Measurements from ENCODE around the gene MKS1.

Gene MKS1

DNA sequence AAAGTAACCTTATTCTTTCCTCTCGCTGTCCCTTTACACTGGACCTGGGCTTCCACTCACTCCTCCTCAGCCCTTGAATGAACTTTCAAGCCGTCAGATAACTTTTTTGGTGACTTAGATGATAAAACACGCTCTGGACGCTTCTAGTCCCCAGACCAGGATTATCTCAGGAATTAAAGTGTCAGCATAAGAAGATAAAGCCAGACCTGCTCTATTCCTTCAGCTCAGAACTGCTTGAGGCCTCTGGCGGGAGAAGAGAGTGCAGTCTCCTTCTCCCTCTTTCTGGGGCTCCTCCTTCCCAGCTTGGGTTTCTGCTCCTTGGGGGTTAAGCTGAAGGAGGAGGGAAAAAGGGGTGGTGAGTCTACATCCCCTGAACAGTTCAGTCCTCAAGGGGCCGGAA, 25.9 kb upstream of the MKS1 start:
- DNase-seq: no peak

DNA sequence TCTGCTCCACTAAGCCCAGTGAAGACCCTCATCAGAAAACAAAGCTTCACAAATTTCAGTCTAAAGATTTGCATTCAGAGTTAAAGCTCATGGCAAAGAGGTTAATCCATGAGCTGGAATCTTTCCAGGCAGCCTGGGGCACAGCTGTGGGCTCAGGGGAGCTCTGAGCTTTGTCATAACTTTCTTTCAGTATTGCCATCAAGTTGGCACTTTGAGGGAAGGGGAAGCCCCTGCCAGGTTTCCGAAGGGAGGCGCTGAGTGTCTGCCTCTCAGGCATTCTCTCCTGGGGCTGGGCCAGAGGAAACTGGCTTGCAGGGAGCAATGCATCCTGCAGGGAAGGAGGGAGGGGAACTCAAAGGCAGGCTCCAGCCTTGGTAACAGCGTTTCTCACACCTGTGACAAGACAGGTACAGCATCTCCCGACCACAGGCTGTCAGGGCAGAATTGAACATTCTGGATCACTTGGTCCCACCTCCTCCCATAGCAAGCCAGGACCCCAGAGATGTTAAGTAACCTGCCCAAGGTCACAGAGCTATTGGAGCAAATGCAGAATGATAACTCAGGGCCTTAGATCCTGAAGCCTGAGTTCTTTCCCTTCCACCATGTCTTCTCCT, 23.2 kb upstream of the MKS1 start:
- no peak for DNase-seq

DNA sequence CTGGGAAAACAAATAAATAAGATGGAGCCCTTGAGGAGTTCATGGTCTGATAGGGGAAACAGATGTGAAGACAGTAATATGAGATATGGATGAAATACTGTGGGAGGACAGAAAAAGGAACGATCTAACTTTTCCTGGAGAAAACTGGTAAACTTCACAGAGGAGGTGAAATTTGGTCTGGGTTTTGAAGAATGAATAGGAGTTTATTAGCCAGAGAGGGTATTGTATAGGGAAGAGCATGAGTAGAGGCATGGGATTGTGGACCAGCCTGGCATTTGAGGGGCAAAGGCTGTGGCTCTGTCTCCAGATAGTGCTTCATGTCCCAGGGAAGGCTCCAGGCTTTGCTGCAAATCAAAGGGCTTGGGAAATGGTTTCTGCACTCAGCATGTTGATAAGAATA, 20.9 kb upstream of the MKS1 start:
- no peak for DNase-seq

DNA sequence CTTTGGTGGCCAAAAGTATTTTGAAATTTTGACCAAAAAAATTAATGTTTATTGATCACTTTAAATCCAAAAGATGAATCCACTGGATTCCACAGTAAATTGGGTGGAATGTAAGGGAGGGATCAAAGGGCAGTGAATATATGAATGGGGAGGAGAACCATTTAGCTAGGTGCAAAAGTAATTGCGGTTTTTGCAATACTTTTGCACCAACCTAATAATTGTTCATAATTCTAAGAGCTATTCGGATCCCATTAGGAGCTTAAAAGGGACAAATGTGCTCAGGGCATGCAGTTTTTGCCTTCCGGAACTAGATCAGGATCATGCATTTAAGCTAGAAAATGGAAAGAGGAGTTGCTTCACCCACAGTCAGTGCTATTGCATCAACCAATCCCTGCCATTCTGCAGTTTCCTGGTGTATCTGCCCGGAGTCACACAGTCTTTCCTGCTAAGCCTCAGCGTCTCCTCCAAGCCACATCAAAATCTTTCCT, 19.1 kb upstream of the MKS1 start, which contains the start of gene LPO:
Gene LPO (plus strand): TSS at position 438 of the 488 bp plus-strand sequence. CDS start 4,396 bp downstream, outside the sequence.
- DNase-seq: no peak

DNA sequence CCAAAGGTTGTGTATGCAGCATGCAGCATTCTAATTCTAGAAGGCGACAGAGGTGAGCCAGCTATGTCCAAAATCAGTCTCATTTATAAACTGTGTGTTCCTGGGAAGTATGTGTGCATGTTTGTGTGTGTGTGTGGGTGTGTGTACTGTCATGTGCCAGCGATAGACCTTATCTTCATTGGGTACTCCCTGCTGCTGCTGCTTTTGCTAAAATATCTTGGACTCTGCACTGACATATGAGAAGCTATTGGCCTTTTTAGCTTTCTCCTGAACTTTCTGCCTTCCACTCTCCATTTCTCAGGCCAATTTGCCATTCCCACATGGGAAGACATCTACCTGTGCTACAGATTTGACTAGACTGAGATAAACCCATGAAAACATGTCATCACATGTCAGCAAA, 17.3 kb upstream of the MKS1 start:
- no peak for DNase-seq

DNA sequence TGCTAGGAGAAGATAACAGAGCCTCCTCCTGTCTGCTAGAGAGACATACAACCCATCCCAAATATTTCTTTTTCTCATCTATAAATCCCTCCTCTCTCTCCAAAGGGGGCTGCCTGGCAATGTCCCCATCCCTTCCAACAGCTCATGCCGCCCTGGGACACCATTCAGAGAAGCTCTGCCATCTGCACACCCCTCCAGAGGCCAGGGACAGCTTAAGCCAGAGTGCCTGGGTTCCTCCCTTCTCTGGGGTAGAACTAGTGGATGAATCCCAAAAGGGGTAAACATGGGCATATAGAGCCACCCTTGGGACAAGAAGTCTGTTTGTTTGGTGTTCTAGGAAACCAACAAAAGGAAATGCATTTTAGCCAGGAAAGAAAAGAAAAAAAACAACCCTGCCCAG, 16.8 kb upstream of the MKS1 start:
- no peak for DNase-seq

DNA sequence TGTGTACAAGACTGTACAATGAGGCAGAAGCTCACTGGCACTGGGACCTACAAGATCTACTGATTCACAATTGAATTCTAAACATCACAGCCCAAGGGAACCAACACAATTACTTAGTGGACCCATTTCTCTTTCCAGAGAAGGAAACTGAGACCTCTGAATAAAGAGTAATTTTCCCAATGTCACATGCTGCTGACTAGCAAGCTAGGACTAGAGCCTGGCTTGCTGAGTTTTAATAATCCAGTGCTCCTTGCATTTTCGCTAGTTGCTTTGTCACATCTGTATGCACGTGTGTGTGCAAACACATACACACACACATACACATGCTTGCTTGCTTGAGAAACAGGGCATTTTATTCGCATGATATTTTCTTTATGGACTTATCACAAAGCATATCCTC, 15.5 kb upstream of the MKS1 start:
- DNase-seq: no peak

DNA sequence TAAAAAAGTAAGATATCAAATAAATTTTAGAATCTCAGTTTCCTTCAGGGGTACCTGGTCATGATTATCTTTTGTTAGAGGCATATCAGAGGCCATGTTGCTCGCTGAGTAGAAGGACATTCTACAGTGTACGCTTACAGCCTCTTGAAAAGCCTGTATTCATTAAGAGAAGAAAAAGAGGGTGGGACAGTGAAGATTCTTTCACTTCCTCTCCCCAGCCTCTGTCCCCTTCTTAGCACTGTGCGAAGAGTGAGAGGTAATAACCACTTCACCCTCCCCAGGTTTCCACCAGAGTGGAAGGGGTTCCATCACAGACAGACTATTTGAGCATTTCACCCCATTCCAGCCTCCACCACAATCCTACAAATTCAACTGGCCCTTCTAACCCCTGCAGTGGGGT, 14.5 kb upstream of the MKS1 start:
- DNase-seq: no peak

DNA sequence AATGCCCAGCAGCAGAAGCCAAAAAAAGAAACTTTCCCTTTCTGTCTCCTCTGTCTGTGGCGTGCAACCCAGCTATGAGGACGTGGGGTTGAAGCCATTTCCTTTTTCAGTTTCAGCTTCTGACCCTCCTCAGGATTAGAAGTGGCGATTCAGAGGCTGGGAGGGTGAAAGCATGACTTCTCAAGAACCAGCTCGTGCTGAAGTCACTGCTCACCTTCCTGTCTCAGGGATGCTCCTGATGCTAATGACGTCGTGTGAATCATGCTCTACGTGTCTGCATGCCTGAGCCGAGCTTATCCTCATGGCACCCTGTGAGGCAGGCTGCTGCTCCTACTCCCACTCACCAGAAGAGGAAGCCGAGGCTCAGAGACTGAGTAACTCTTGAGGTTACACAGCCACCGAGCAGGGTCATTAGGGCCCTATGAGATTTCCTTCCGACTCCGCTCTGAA, 13.7 kb upstream of the MKS1 start:
- no peak for DNase-seq

DNA sequence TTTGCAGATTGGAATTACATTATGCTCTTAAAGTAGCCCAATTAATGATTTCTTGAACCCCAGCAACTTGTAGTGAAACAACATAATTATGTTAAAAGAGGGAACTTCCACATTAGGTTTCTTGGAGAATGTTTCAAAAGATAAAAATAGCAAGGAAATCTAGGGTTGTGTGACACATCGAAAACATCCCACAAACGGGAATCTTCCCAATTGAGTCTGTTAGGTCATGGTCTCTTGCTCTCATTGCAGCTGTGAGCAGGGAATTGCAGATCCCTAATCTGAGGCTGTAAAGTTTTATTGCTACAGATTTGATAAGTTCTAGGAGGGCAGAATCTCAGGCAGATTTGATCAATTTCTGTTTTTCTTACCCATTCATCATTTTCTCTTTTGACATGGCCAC, 12.6 kb upstream of the MKS1 start:
- no peak for DNase-seq

DNA sequence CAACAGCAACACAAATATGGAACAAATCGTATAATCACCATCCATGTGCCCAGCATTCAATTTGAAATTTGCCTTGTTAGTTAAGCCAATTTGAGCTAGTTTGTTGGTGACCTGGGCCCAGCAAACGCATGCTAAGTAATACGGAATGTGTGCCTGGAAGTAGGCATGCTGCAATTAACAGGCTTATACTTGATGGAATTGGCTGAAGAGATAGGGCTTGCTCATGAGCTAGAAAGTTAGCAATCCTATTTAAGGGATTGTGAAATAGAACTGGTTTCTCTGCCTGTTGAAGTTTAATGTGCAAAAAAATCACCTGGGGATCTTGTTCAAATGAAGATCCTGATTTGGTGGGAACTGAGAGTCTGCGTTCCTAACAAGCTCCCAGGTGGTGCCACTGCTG, 10.8 kb upstream of the MKS1 start:
- no peak for DNase-seq

DNA sequence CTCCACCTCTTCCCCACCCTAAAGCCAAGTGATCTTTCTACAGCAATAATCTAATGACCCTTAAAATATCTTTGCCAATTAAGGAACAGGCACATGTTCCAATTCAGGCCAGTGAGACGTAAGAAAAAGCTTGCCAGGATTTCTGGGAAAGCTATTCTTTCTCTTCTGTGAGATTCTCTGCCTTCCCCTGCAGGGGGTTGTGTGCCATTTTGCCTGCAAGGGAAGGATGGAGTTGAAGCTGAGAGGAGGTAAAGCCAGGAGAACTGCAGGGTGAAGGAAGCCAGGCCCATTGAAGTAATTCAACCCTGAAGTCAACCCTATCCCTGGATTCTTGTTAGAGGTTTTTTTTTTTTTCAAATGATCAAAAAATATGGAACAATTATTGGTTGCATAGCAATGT, 10.3 kb upstream of the MKS1 start:
- no peak for DNase-seq

DNA sequence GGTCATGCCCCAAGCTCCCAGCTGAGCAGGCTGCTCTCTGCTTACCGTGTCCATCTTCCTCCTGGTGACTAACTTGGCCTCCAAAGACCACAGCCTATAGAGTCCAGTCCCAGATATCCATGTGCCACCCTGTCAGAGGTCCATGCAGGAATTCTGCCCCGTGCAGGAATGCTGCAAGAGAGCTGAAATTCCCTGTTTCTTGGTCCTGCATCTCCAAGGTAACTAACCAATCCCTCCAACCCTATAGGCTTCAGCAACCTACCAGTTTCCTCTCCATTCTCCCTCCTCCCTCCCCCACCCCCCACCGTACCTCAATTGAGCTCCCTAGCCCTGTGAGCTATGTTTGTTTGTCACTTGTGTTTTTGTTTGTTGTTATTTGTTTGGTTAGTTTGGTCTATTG, 9.6 kb upstream of the MKS1 start:
- DNase-seq: no peak

DNA sequence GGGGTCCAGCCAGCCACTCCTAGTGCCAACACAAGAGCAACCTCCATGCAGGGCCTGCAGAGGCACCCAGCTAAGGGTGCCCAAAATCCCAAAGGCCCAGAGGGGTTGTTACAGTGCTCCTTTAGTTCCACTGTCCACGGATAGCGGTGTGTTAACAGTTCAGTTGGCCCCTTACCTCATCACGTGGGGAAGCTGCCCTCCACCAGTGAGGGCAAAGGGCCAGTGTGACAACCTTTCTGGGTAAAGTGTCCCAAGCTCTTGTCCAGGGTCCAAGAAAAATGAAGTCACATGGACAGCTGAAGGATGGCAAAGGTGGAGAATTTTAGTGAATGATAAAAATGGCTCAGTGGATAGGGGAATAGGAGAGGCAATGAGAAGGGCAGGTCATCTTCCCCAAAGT, 8.7 kb upstream of the MKS1 start:
- no peak for DNase-seq

DNA sequence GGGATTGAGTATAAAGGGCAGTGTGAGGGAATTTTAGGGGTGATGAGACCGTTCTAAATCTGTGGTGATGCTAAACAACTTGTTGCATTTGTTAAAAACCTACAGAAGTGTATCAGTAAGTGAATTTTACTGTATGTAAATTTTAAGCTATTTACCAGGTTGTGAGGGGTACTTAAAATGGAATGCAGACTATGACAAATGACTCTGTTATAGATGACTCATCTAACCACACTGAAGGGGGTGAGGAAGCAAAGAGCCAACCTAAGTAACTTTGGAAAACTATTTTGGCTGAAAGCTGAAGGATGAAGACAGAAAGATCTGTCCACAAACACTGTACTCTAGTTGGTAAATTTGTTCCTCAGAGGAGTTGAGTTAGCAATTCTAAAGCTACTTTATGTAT, 5.3 kb upstream of the MKS1 start:
- DNase-seq: no peak

DNA sequence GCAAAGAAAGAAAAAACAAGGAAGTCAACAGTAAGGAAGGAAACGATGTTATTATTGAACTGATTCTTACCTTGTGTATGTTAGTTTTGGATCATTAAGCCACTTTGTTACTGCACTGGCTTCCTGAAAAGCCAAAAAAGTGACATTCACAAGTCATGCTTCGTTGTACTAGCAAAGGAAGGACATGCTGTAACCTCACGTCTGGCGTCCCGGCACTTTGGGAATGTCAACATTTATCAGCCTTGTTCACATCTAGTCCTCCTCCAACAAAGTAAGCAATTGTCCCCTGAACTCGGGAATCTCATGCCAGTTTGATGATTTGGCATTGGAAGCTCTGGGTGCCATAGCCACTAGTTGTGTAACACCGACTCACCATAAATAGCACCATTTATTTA, 731 bp upstream of the MKS1 start:
- DNase-seq: no peak

DNA sequence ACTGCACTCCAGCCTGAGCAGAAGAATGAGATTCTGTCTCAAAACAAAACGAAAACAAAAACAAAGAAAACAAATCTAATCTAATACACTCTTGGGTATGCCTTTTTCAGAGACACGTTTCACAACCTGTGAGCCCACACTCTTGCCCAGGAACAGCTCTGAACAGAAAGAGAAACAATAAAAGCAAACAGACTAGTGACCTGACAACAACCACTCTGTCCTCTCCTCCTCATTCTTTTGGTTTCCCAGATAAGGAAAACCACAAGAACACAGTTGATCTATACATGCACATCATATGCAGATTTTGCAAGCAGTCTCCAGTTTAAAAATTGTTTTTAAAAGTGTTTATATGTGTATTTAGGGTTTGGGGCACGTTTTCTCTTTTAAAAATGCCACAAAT, 1.3 kb downstream of the MKS1 start:
- no peak for DNase-seq

DNA sequence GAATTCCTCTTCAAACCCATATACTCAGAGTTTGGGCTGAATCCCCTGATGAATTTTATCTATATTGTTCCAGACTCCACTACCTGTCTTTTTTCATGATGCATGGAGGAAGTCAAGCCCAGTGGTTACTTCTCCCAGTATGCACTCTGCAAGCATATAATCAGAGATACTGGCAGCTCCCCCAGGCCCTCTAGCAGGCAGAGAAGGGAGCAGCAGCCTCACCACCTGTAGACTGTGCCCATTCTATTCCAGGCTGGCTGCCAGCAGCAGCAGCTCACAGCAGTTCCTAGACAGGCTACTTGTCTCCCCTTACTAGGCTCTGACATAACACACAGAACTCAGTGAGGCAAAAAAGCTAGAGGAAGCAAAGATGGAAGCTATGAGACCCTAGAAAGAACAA, 3.4 kb downstream of the MKS1 start:
- DNase-seq: no peak

DNA sequence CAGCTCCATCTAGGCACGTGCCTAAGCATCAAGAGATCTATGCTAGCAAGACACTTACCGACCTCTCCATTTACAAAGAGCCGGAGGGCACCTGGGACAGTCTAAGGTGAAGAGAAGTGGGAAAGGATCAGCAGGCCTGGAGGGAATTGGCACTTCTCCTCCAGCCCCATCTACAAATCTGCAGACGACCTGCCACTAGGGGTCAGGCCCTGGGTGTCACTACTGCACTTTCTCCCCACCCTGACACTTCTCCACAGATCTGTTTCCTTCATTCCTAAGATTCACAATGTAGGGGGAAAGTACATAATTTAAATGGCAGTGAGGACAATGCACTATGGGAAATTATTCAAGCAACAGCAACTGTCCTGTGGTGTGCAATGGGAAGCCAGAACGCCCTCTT, 8.1 kb downstream of the MKS1 start:
- no peak for DNase-seq

DNA sequence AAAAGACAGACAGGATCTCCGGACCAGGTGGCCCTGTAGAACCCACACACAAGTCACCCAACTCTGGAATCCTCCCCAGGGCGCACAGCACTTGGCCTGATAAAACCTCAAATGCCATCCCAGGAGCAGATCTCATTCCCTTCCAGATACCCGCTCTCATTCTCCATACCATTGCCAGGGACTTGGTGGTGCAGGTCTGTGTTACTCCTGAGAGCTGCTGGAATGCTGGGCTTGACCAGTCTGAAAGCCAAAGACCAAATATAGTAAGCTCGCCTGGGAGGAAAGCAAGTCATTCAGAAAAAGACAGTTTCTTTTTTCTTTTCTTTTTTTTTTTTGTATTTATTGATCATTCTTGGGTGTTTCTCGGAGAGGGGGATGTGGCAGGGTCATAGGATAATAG, 10.7 kb downstream of the MKS1 start:
- DNase-seq: no peak

DNA sequence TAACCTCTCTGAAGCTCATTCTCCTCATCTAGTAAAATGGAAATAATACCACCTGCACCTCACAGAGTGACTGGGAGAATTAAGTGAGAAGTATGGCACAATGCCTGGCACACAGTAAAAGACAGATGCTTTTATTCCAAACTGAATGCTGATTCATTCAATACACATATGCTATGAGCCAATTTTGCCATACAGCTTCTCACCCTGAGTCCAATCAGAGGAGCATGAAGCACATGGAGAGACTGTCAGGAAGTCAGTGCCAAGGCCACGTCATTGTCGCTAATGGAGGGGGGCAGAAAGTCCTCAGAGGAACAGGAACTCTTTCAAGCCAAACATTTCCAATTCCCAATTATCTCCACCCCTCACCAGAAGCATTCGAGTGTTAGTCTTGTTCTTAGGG, 11.6 kb downstream of the MKS1 start:
- DNase-seq: no peak

DNA sequence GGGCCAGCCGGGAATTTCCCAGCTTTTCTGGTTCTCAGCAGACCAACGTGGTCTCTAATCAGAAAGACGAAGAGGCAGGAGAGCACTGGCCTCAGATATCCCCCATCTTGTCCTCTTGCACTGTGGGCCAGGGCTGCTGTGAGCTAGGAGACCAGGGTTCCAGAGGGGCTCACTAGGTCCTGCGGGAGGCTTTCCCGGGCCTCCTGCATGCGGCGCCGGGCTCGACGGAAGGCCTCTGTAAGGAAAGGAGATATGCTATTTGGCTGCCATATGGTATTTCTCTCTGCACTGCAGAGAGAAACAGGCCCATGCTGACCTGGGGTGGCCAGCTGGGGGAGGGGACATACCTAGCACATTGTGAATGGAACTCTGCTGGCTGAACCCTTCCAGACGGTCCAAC, 13.1 kb downstream of the MKS1 start:
- DNase-seq: no peak

DNA sequence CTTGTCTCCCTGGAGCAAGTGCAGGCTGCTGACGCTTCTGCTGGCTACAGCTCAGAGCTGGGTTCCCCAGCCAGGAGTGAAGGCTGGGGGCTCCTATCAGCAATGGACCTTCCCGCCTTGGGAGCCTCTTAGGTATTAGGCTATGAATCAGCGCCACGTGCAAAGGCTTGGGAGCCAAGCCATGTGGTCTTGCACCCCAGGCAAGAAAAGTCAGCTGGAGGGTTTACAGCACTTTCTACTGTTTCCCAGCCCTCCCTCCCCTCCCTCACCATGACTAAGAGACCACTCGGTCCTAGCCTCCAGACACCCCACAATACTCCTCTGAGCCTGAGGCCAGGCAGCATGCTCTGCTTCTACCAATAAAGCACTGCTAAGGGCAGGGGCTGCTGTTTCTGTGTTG, 14.3 kb downstream of the MKS1 start:
- DNase-seq: no peak

DNA sequence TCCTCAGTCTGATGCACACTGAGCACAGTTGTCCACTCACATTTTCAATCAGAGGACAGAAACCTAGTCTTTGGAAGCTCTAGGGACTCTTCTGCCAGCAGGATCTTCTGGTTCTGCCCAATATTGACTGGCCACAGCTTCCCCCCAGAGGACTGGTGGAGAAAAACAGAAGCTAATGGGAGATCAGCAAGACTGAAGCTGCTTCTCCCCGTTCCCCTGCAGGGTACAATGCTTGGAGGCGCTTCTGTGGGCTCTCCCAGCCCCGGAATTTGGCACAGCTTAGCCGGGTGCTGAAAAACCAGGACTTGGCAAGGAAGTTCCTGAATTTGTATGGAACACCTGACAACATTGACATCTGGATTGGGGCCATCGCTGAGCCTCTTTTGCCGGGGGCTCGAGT, 16.2 kb downstream of the MKS1 start:
- no peak for DNase-seq

DNA sequence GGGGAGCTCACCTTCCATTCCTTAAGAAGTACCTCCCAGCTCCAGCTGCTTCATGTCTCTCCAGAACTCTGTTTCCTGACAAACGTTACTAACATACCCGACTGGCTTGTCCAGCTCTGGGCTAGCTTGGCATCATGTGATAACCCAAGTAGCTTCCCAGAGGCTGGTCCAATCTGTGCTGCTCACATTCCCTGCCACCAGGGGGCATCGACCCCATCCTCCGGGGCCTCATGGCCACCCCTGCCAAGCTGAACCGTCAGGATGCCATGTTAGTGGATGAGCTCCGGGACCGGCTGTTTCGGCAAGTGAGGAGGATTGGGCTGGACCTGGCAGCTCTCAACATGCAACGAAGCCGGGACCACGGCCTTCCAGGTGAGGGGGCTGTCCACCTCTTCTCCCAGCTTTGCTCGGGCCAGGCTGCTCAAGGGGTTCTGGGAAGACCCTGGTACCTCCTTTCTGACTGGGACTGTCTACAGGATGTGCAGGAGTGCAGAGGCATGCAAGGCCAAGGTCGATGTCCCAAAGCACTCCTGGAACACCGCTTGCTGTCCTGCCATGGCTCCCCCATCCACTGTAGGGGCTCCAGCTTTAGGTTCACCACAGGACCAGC, 18.9 kb downstream of the MKS1 start:
- DNase-seq: peak; percentile 55
